PC-3 (cell line): ENCODE results near the gene SUGCT. TPM values are rescaled to one million over a fixed set of nuclear protein-coding genes. Genes with fewer than 3 reads are reported as not detected.
A peak's percentile ranks its signal among the peaks of the same experiment; 100 is the strongest.

Experiments
- ATAC-seq: fragments of 200-7000 bp; cut with Tn5 transposase; 2 replicates; pipeline ENCODE4 v1.9.1; 2020; ENCODE audit warnings: mild to moderate bottlenecking, moderate library complexity
- BruUV-seq: library from RNA; stranded (reverse); fragments of 400-500 nt; replicated peaks from 2 replicates; lab custom pipeline; 2021; lab: Mats Ljungman, UMichigan
- CTCF ChIA-PET: fragments of 300-600 bp; sonication (Branson Sonifier 250); formaldehyde crosslinking; loops from one replicate; lab custom pipeline; 2022; ENCODE audit warnings: antibody characterized with exemption; lab: Charles Lee
- POLR2A ChIA-PET: fragments of 300-600 bp; sonication (Branson Sonifier 250); formaldehyde crosslinking; loops from one replicate; lab custom pipeline; 2022; ENCODE audit warnings: antibody characterized with exemption; ENCODE audit not compliant: unreplicated experiment; lab: Charles Lee
- DNase-seq: peaks from one replicate; pipeline ENCODE4 v3.0.0-alpha.2; 2015
- H2AFZ ChIP-seq: fragments of 300-600 bp; sonication (generic); 2 replicates; pipeline ENCODE4 v1.6.0; 2016; ENCODE audit warnings: antibody characterized with exemption, low read length
- H3F3A ChIP-seq: fragments of 300-600 bp; sonication (generic); one replicate; pipeline ENCODE4 v1.6.0; 2017; ENCODE audit warnings: antibody characterized with exemption, low read length, control low read depth, mild to moderate bottlenecking; ENCODE audit not compliant: unreplicated experiment
- H3K27ac ChIP-seq: fragments of 300-600 bp; sonication (generic); 2 replicates; pipeline ENCODE4 v1.5.1; 2016; ENCODE audit warnings: mild to moderate bottlenecking, low read length
- H3K27me3 ChIP-seq: fragments of 300-600 bp; sonication (generic); 2 replicates; pipeline ENCODE4 v1.6.1; 2016; ENCODE audit warnings: low read length, mixed read lengths
- H3K36me3 ChIP-seq: fragments of 300-600 bp; sonication (generic); 2 replicates; pipeline ENCODE4 v1.6.1; 2016; ENCODE audit warnings: low read depth, mixed run types, low read length, mixed read lengths
- H3K4me1 ChIP-seq: fragments of 300-600 bp; sonication (generic); 2 replicates; pipeline ENCODE4 v1.5.1; 2016; ENCODE audit warnings: low read length; ENCODE audit not compliant: insufficient read depth
- H3K4me2 ChIP-seq: fragments of 300-600 bp; sonication (generic); 2 replicates; pipeline ENCODE4 v1.6.0; 2016; ENCODE audit warnings: low read length
- H3K4me3 ChIP-seq: fragments of 300-600 bp; sonication (generic); 2 replicates; pipeline ENCODE4 v1.5.1; 2016; ENCODE audit warnings: mild to moderate bottlenecking, low read length, mixed read lengths
- H3K79me2 ChIP-seq: fragments of 300-600 bp; sonication (generic); 2 replicates; pipeline ENCODE4 v1.6.1; 2017; ENCODE audit warnings: low read length, mixed read lengths
- H3K9ac ChIP-seq: fragments of 300-600 bp; sonication (generic); 2 replicates; pipeline ENCODE4 v1.6.0; 2016; ENCODE audit warnings: mild to moderate bottlenecking, low read length
- H3K9me2 ChIP-seq: fragments of 300-600 bp; sonication (generic); replicated peaks from 2 replicates; pipeline ENCODE4 v1.6.1; 2016; ENCODE audit warnings: mixed run types, low read length, mixed read lengths
- H3K9me3 ChIP-seq: fragments of 300-600 bp; sonication (generic); 2 replicates; pipeline ENCODE4 v1.6.1; 2016; ENCODE audit warnings: low read length, mixed read lengths
- H4K20me1 ChIP-seq: fragments of 300-600 bp; sonication (generic); 2 replicates; pipeline ENCODE4 v1.6.1; 2016; ENCODE audit warnings: low read length, mixed read lengths
- CTCF ChIP-seq: fragments of 300-600 bp; sonication (generic); conservative IDR thresholded peaks from 2 replicates; pipeline ENCODE4 v1.5.1; 2017; ENCODE audit warnings: antibody characterized with exemption, low read depth, mild to moderate bottlenecking, low read length
- EZH2 ChIP-seq: fragments of 300-600 bp; sonication (generic); IDR thresholded peaks from one replicate; pipeline ENCODE4 v1.6.1; 2017; ENCODE audit warnings: antibody characterized with exemption, mild to moderate bottlenecking, low read length; ENCODE audit not compliant: unreplicated experiment
- EZH2phosphoT487 ChIP-seq: fragments of 300-600 bp; sonication (generic); IDR thresholded peaks from 2 replicates; pipeline ENCODE4 v1.6.1; 2018; ENCODE audit warnings: mild to moderate bottlenecking, antibody characterized with exemption, low read length, borderline replicate concordance
- intact Hi-C: fragments of 100-400 bp; cut with micrococcal nuclease; formaldehyde crosslinking; loops from 2 replicates; pipeline ENCODE4 v1.9.0; 2023
- total RNA-seq: library from RNA; depleted of rRNA; stranded (reverse); fragments of >200 nt; gene quantifications from 2 replicates; pipeline ENCODE4 v1.2.3, GENCODE V29; 2014

SUGCT gene
- total RNA-seq, 1 experiment from 2014 or later: 2.9 TPM

DNA sequence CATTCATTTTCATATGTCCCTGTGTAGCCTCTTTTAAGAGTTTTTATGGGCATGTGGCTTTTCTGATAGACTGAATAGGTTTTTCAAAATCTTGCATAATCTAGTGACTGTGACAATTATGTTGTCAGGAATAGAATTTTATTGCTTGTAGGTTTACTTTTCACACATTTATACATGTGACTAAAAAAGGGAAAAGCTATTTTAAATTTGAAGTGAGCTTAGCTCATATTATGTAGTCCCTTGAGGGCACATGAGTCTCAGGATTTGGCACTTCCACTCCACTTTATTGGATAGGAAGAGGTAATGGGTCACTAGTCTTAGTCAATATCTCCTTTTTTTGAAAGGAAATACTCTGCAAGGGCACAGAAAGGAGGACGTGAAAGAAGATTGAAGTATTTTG lies 247.3 kb downstream of the SUGCT start:
- Histone ChIP-seq H3K79me2 (no peaks in the 10 kb centered on the region), H3K4me2 (no peak overlapping the region), H3F3A (no peaks in the 10 kb centered on the region), H3K4me1 (no peaks in the 10 kb centered on the region), H3K4me3 (no peak overlapping the region), H3K27me3 (no peaks in the 10 kb centered on the region), H3K9me3 (no peaks in the 10 kb centered on the region), H3K9ac (no peak overlapping the region), H3K27ac (no peak overlapping the region), H3K36me3 (no peaks in the 10 kb centered on the region), H3K9me2 (no peaks in the 10 kb centered on the region), H2AFZ (no peak overlapping the region), H4K20me1 (no peaks in the 10 kb centered on the region)
- ATAC-seq: peak; percentile 45
- ChIA-PET CTCF (no interaction called here), POLR2A (no interaction called here)
- TF ChIP-seq CTCF (no peak), EZH2phosphoT487 (no peak), EZH2 (no peak)
- no TSS peak for BruUV-seq
- intact Hi-C loops: no loop called here
- peak; percentile 17 for DNase-seq

DNA sequence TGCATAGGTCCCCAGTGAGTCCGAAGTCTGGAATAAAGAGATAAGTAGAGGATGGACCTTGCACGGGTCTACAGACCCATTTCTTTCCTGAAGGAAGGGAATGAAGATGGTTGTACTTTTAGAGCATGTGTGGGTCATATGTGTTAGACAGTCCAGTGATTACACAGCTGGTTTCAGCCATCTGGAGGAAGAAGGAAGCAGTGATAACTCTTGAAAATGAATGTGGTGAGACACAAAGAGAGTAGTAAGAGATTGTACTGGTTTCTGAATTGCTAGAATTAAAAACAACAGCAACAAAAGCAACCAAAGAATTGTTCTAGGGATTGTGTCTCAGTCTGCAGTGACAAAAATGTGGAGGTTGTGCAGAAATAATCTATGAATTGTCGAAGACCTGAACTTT lies 258.9 kb downstream of the SUGCT start:
- no peaks in the 10 kb centered on the region for H3K27me3 ChIP-seq
- H3K9me3 ChIP-seq: no peaks in the 10 kb centered on the region
- H4K20me1 ChIP-seq: no peaks in the 10 kb centered on the region
- ChIA-PET CTCF (no interaction called here), POLR2A (no interaction called here)
- H3K27ac ChIP-seq: no peak overlapping the region
- DNase-seq: no peak
- no peaks in the 10 kb centered on the region for H3F3A ChIP-seq
- TF ChIP-seq EZH2 (no peak), EZH2phosphoT487 (no peak), CTCF (no peak)
- no peaks in the 10 kb centered on the region for H3K9me2 ChIP-seq
- no peaks in the 10 kb centered on the region for H3K79me2 ChIP-seq
- H3K4me1 ChIP-seq: no peaks in the 10 kb centered on the region
- H3K4me2 ChIP-seq: no peak overlapping the region
- H3K9ac ChIP-seq: no peak overlapping the region
- no peak overlapping the region for H3K4me3 ChIP-seq
- BruUV-seq: no TSS peak
- no peak overlapping the region for H2AFZ ChIP-seq
- ATAC-seq: no peak
- intact Hi-C loops: no loop called here
- no peaks in the 10 kb centered on the region for H3K36me3 ChIP-seq

DNA sequence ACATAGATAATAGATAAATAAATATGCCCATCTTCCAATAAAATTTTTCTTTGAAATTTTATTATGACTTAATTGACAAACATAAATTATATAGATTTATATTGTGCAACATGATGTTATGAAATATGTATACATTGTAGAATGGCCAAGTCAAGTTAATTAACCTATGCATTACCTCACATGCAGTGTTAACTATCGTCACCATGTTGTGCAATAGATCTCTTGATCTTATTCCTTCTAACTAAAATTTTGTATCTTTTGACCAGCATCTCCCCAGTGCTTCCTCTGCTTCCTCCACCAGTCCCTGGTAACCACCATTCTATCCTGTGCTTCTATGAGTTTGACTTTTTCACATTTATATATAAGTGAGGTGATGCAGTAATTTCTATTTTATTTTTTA lies 259.6 kb downstream of the SUGCT start:
- H3K79me2 ChIP-seq: no peaks in the 10 kb centered on the region
- POLR2A ChIA-PET: no interaction called here
- BruUV-seq: no TSS peak
- no peaks in the 10 kb centered on the region for H3K9me3 ChIP-seq
- H3K4me3 ChIP-seq: no peak overlapping the region
- no peaks in the 10 kb centered on the region for H4K20me1 ChIP-seq
- no peaks in the 10 kb centered on the region for H3K9me2 ChIP-seq
- no peaks in the 10 kb centered on the region for H3K27me3 ChIP-seq
- no peak for DNase-seq
- H2AFZ ChIP-seq: no peak overlapping the region
- TF ChIP-seq EZH2phosphoT487 (no peak), CTCF (no peak), EZH2 (no peak)
- H3K36me3 ChIP-seq: no peaks in the 10 kb centered on the region
- CTCF ChIA-PET: no interaction called here
- H3F3A ChIP-seq: no peaks in the 10 kb centered on the region
- no peaks in the 10 kb centered on the region for H3K4me1 ChIP-seq
- no peak for ATAC-seq
- no peak overlapping the region for H3K9ac ChIP-seq
- H3K27ac ChIP-seq: no peak overlapping the region
- intact Hi-C loops: no loop called here
- no peak overlapping the region for H3K4me2 ChIP-seq
